Measurements from ENCODE around the gene SIK2.

- TF ChIP-seq SIN3A (IDR thresholded peaks at IDR 0.05; ENCODE audit: borderline replicate concordance, insufficient read depth, low read length) (no peak), POLR2AphosphoS5 (IDR thresholded peaks at IDR 0.05; ENCODE audit: low read depth, low read length) (no peak), TAF1 (IDR thresholded peaks at IDR 0.05; ENCODE audit: borderline replicate concordance, insufficient read depth, low read length) (no peak), REST (IDR thresholded peaks at IDR 0.05; ENCODE audit: insufficient read depth in 1 of 2, low read depth in 2 of 2, low read length in 2 of 2) (no peak), FOXP2 (optimal IDR thresholded peaks at IDR 0.05; ENCODE audit: borderline replicate concordance, extremely low read depth, extremely low read length, insufficient read depth) (no peak)
Measured at GRCh38 chr11:111641339-111642015, 39.2 kb downstream of the SIK2 start.

Data from PFSK-1 (cell line).